Ishikawa (cell line): Measurements from ENCODE around the gene FAM149B1.

Experiments
- YY1 ChIP-seq: IDR thresholded peaks from 2 replicates; pipeline ENCODE4 v1.6.1; 2012; ENCODE audit warnings: low read depth
- TF ChIP-seq, protein P1 (sequence below): IDR thresholded peaks from 2 replicates; pipeline ENCODE4 v1.6.1; 2012; ENCODE audit warnings: low read depth, mild to moderate bottlenecking

DNA sequence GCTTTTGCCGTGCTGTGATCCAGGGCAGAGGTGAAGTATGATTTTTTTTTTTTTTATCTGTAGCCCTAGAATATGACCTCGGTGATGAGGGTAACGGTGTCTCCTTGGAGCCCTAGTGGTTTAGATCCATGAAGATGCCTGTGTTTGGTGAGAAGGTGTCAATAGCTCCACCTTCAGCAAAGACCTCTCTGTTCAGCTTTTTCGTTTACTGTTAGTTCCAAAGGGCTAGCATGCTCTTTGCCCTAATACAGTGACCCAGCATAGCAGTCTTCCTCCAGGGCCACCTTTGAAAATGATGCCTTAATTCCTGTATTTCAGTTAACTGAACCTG is 85.3 kb downstream of the FAM149B1 start:
- no peak for TF ChIP-seq YY1
- TF ChIP-seq, protein P1, sequence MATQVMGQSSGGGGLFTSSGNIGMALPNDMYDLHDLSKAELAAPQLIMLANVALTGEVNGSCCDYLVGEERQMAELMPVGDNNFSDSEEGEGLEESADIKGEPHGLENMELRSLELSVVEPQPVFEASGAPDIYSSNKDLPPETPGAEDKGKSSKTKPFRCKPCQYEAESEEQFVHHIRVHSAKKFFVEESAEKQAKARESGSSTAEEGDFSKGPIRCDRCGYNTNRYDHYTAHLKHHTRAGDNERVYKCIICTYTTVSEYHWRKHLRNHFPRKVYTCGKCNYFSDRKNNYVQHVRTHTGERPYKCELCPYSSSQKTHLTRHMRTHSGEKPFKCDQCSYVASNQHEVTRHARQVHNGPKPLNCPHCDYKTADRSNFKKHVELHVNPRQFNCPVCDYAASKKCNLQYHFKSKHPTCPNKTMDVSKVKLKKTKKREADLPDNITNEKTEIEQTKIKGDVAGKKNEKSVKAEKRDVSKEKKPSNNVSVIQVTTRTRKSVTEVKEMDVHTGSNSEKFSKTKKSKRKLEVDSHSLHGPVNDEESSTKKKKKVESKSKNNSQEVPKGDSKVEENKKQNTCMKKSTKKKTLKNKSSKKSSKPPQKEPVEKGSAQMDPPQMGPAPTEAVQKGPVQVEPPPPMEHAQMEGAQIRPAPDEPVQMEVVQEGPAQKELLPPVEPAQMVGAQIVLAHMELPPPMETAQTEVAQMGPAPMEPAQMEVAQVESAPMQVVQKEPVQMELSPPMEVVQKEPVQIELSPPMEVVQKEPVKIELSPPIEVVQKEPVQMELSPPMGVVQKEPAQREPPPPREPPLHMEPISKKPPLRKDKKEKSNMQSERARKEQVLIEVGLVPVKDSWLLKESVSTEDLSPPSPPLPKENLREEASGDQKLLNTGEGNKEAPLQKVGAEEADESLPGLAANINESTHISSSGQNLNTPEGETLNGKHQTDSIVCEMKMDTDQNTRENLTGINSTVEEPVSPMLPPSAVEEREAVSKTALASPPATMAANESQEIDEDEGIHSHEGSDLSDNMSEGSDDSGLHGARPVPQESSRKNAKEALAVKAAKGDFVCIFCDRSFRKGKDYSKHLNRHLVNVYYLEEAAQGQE, result no peak
